B cell (primary cell): ENCODE results near the gene DNAJA4.

Experiments
- EZH2 ChIP-seq: IDR thresholded peaks from 2 replicates; pipeline ENCODE4 v1.6.1; 2012; ENCODE audit warnings: borderline replicate concordance, low read depth, mild to moderate bottlenecking, moderate library complexity, low read length; ENCODE audit not compliant: insufficient read depth, poor library complexity, severe bottlenecking
- TF ChIP-seq, protein P1 (sequence below): fragments of 200-600 bp; IDR thresholded peaks from one replicate; pipeline ENCODE4 v1.8.0; 2022; ENCODE audit warnings: antibody characterized with exemption, mild to moderate bottlenecking

- TF ChIP-seq, protein P1, sequence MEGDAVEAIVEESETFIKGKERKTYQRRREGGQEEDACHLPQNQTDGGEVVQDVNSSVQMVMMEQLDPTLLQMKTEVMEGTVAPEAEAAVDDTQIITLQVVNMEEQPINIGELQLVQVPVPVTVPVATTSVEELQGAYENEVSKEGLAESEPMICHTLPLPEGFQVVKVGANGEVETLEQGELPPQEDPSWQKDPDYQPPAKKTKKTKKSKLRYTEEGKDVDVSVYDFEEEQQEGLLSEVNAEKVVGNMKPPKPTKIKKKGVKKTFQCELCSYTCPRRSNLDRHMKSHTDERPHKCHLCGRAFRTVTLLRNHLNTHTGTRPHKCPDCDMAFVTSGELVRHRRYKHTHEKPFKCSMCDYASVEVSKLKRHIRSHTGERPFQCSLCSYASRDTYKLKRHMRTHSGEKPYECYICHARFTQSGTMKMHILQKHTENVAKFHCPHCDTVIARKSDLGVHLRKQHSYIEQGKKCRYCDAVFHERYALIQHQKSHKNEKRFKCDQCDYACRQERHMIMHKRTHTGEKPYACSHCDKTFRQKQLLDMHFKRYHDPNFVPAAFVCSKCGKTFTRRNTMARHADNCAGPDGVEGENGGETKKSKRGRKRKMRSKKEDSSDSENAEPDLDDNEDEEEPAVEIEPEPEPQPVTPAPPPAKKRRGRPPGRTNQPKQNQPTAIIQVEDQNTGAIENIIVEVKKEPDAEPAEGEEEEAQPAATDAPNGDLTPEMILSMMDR: no peak
- TF ChIP-seq EZH2: no peak
Measured at GRCh38 chr15:78265137-78265460, 737 bp downstream of the DNAJA4 start.
